Neural progenitor cell (in vitro differentiated cells): ENCODE measurements around the gene COLEC12. TPM values are rescaled to one million over a fixed set of nuclear protein-coding genes. Genes with fewer than 3 reads are reported as not detected.

Source experiments
- DNase-seq: peaks from one replicate; pipeline ENCODE4 v3.0.0-alpha.2; 2016; ENCODE audit warnings: low spot score
- H2AFZ ChIP-seq: fragments of 200-600 bp; sonication (generic); replicated peaks from 2 replicates; pipeline ENCODE4 v1.6.1; 2016; ENCODE audit warnings: antibody characterized with exemption
- H3F3A ChIP-seq: fragments of 200-600 bp; sonication (generic); 2 replicates; pipeline ENCODE4 v1.6.1; 2016; ENCODE audit warnings: antibody characterized with exemption, low read depth
- H3K27ac ChIP-seq: fragments of 200-600 bp; sonication (generic); 2 replicates; pipeline ENCODE4 v1.5.1; 2016; ENCODE audit warnings: mild to moderate bottlenecking
- H3K27me3 ChIP-seq: fragments of 200-600 bp; sonication (generic); 2 replicates; pipeline ENCODE4 v1.6.1; 2016; ENCODE audit warnings: mild to moderate bottlenecking, moderate library complexity
- H3K36me3 ChIP-seq: fragments of 200-600 bp; sonication (generic); 2 replicates; pipeline ENCODE4 v1.5.1; 2016
- H3K4me1 ChIP-seq: fragments of 200-600 bp; sonication (generic); 2 replicates; pipeline ENCODE4 v1.6.1; 2016; ENCODE audit warnings: mixed run types
- H3K4me2 ChIP-seq: fragments of 200-600 bp; sonication (generic); 2 replicates; pipeline ENCODE4 v1.6.1; 2016
- H3K4me3 ChIP-seq: fragments of 200-600 bp; sonication (generic); 2 replicates; pipeline ENCODE4 v1.5.1; 2016
- H3K79me2 ChIP-seq: fragments of 200-600 bp; sonication (generic); 2 replicates; pipeline ENCODE4 v1.6.1; 2016; ENCODE audit warnings: low read depth
- H3K9ac ChIP-seq: fragments of 200-600 bp; sonication (generic); 2 replicates; pipeline ENCODE4 v1.6.1; 2016
- H3K9me3 ChIP-seq: fragments of 200-600 bp; sonication (generic); 2 replicates; pipeline ENCODE4 v1.5.1; 2016; ENCODE audit warnings: low read depth
- H4K20me1 ChIP-seq: fragments of 200-600 bp; sonication (generic); 2 replicates; pipeline ENCODE4 v1.6.1; 2016; ENCODE audit warnings: low read depth
- H3K27ac Mint-ChIP-seq: 3 replicates; pipeline ENCODE4 v1.8.0; 2021; ENCODE audit warnings: mixed read lengths
- H3K27me3 Mint-ChIP-seq: 2 replicates; pipeline ENCODE4 v1.8.0; 2022; ENCODE audit warnings: low read depth, mild to moderate bottlenecking, inconsistent platforms, moderate library complexity, mixed read lengths; ENCODE audit not compliant: insufficient read depth
- H3K36me3 Mint-ChIP-seq: 3 replicates; pipeline ENCODE4 v1.8.0; 2021; ENCODE audit warnings: mixed read lengths
- H3K4me1 Mint-ChIP-seq: 3 replicates; pipeline ENCODE4 v1.8.0; 2021; ENCODE audit warnings: mixed read lengths
- H3K4me3 Mint-ChIP-seq: 3 replicates; pipeline ENCODE4 v1.8.0; 2021; ENCODE audit warnings: mild to moderate bottlenecking, moderate library complexity, mixed read lengths
- H3K9me3 Mint-ChIP-seq: 3 replicates; pipeline ENCODE4 v1.8.0; 2020; ENCODE audit warnings: mixed read lengths
- EZH2 ChIP-seq: fragments of 200-600 bp; sonication (generic); IDR thresholded peaks from 2 replicates; pipeline ENCODE4 v1.6.1; 2017; ENCODE audit warnings: antibody characterized with exemption, mild to moderate bottlenecking, moderate library complexity
- EZH2phosphoT487 ChIP-seq: fragments of 200-600 bp; sonication (generic); IDR thresholded peaks from 2 replicates; pipeline ENCODE4 v1.6.1; 2017; ENCODE audit warnings: antibody characterized with exemption
- total RNA-seq: library from RNA; depleted of rRNA; stranded (reverse); fragments of >200 nt; gene quantifications from 2 replicates; pipeline ENCODE4 v1.2.3, GENCODE V29; 2015; ENCODE audit warnings: low replicate concordance
- TF ChIP-seq, protein P1 (sequence below): fragments of 200-600 bp; sonication (generic); IDR thresholded peaks from 2 replicates; pipeline ENCODE4 v1.5.1; 2017; ENCODE audit warnings: antibody characterized with exemption, mild to moderate bottlenecking

COLEC12 gene
- total RNA-seq, 1 donor from 2014 or later, result 2.0 TPM

DNA sequence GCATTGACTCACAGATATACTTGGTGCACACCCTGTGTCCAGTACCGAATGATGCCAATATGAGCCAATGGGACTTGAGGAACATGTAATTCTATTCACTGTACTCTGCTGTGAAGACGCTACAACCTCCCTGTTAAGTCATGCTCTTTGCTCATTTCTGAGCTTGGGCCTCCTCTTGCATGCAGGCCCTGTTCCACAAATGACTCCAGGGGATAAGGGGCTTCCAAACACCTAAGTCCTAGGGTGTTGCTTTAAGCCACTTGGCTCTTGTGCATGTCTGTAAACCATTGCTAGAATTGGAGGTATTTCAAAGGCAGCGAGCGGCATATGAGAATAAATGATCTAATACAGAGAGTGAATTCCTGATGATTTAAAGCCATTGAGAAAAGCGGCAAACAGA lies 126.7 kb downstream of the COLEC12 start:
- no peak for DNase-seq
- Histone ChIP-seq H3K27me3 (no peaks in the 10 kb centered on the region), H3K4me3 (no peak overlapping the region), H2AFZ (no peak overlapping the region), H3K79me2 (no peaks in the 10 kb centered on the region), H3K4me2 (no peak overlapping the region), H3K27ac (no peak overlapping the region), H3K9ac (no peak overlapping the region), H4K20me1 (no peaks in the 10 kb centered on the region), H3F3A (no peaks in the 10 kb centered on the region), H3K9me3 (no peaks in the 10 kb centered on the region), H3K36me3 (no peaks in the 10 kb centered on the region), H3K4me1 (peaks cover 12% of the 10 kb centered on the region)
- Mint-ChIP-seq H3K27ac (no peak overlapping the region), H3K4me1 (peaks cover 19% of the 10 kb centered on the region), H3K4me3 (no peak overlapping the region), H3K9me3 (no peaks in the 10 kb centered on the region), H3K27me3 (no peaks in the 10 kb centered on the region), H3K36me3 (peaks cover 10% of the 10 kb centered on the region)
- TF ChIP-seq EZH2phosphoT487 (no peak), EZH2 (no peak)
- TF ChIP-seq, protein P1, sequence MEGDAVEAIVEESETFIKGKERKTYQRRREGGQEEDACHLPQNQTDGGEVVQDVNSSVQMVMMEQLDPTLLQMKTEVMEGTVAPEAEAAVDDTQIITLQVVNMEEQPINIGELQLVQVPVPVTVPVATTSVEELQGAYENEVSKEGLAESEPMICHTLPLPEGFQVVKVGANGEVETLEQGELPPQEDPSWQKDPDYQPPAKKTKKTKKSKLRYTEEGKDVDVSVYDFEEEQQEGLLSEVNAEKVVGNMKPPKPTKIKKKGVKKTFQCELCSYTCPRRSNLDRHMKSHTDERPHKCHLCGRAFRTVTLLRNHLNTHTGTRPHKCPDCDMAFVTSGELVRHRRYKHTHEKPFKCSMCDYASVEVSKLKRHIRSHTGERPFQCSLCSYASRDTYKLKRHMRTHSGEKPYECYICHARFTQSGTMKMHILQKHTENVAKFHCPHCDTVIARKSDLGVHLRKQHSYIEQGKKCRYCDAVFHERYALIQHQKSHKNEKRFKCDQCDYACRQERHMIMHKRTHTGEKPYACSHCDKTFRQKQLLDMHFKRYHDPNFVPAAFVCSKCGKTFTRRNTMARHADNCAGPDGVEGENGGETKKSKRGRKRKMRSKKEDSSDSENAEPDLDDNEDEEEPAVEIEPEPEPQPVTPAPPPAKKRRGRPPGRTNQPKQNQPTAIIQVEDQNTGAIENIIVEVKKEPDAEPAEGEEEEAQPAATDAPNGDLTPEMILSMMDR, result no peak

DNA sequence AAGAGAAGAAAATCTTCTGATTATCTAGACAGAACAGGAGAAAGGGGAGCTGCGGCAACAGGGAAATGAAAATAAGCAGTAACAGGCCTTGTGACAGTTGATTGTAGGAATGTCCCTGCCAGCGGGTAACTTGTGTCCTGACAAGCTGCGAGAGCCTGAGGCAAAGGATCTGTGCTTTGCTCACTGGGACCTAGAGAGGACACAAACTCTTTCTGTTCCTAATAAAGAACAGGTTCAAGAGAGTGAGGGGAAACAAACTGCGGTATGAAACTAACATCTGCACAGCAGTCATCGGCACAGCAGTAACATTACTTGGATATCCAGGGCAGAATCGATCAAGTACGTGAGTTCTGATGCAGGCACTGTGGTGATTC lies 128.9 kb downstream of the COLEC12 start:
- Histone ChIP-seq H3K79me2 (no peaks in the 10 kb centered on the region), H3K27ac (no peak overlapping the region), H3K27me3 (no peaks in the 10 kb centered on the region), H4K20me1 (no peaks in the 10 kb centered on the region), H3K9ac (no peak overlapping the region), H3F3A (peaks cover 3% of the 10 kb centered on the region), H3K4me1 (peaks cover 3% of the 10 kb centered on the region), H3K36me3 (no peaks in the 10 kb centered on the region), H3K4me3 (no peak overlapping the region), H3K4me2 (no peak overlapping the region), H3K9me3 (no peaks in the 10 kb centered on the region), H2AFZ (peak overlapping the region; percentile 22)
- Mint-ChIP-seq H3K4me3 (no peak overlapping the region), H3K36me3 (peaks cover 8% of the 10 kb centered on the region), H3K9me3 (no peaks in the 10 kb centered on the region), H3K27me3 (no peaks in the 10 kb centered on the region), H3K4me1 (peaks cover 15% of the 10 kb centered on the region), H3K27ac (peak overlapping the region; percentile 61)
- TF ChIP-seq, protein P1, result no peak
- no peak for TF ChIP-seq EZH2phosphoT487
- TF ChIP-seq EZH2, result no peak
- no peak for DNase-seq

DNA sequence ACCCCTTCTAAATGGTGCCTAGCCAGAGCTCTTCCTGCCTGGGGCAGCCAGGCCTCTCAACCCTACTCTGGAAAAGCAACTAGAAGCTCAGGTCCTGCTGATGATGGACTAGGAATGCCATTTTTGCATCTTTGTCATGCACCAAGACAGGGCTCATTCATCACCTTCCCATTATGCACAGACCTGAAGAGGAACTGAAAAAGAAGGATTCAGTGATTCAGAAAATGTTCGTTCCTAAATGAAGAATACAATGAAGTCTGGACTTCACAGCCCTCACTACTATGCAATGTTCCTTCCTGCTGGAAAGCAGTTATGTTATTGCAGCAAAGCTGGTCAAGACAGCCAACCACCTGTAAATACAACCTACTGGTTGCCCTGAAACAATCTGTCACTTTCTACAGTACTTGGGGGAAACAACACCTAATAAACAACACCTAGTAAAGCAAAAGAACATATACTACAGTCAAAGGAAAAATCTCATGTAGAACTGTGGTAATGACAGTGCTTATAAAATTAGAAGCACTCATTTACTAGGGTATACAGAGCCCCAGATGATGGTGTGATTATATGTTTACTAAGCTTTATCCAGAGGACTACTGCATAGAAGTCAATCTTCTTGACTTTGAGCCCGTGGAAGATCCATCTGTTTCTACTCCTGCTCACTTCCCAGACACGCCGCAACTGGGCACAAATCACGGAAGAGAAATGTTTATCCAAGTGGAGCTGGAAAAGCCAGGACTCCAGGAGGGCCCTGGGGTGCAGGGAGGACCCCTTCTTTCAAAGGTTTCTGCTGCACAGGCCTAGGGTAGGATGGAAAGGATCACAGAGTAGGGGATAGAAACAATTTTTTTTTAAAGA lies 129.5 kb downstream of the COLEC12 start:
- peaks cover 20% of the 10 kb centered on the region for H3K4me1 Mint-ChIP-seq
- H3K27ac ChIP-seq, result no peak overlapping the region

More for the DNA sequence above, 129.5 kb downstream of the COLEC12 start:
- H2AFZ ChIP-seq, result peak overlapping the region; percentile 22
- H3K9ac ChIP-seq, result no peak overlapping the region
- H4K20me1 ChIP-seq, result no peaks in the 10 kb centered on the region
- no peaks in the 10 kb centered on the region for H3K79me2 ChIP-seq
- peaks cover 8% of the 10 kb centered on the region for H3K36me3 Mint-ChIP-seq
- H3K4me3 Mint-ChIP-seq, result no peak overlapping the region
- peaks cover 7% of the 10 kb centered on the region for H3K4me1 ChIP-seq
- no peaks in the 10 kb centered on the region for H3K9me3 ChIP-seq
- peaks cover 3% of the 10 kb centered on the region for H3F3A ChIP-seq
- H3K27ac Mint-ChIP-seq, result no peak overlapping the region
- TF ChIP-seq EZH2, result no peak
- TF ChIP-seq, protein P1, result no peak
- TF ChIP-seq EZH2phosphoT487, result no peak
- no peaks in the 10 kb centered on the region for H3K36me3 ChIP-seq
- H3K9me3 Mint-ChIP-seq, result no peaks in the 10 kb centered on the region
- H3K4me2 ChIP-seq, result no peak overlapping the region
- no peak overlapping the region for H3K4me3 ChIP-seq
- no peaks in the 10 kb centered on the region for H3K27me3 ChIP-seq
- H3K27me3 Mint-ChIP-seq, result no peaks in the 10 kb centered on the region
- DNase-seq, result no peak
